ENCODE results near the gene DNASE1L1. TPM values are rescaled to one million over a fixed set of nuclear protein-coding genes. Genes with fewer than 3 reads are reported as not detected.

DNASE1L1 gene
- total RNA-seq, 2 donors from 2014 or later = 20.5 to 22.6 TPM

DNA sequence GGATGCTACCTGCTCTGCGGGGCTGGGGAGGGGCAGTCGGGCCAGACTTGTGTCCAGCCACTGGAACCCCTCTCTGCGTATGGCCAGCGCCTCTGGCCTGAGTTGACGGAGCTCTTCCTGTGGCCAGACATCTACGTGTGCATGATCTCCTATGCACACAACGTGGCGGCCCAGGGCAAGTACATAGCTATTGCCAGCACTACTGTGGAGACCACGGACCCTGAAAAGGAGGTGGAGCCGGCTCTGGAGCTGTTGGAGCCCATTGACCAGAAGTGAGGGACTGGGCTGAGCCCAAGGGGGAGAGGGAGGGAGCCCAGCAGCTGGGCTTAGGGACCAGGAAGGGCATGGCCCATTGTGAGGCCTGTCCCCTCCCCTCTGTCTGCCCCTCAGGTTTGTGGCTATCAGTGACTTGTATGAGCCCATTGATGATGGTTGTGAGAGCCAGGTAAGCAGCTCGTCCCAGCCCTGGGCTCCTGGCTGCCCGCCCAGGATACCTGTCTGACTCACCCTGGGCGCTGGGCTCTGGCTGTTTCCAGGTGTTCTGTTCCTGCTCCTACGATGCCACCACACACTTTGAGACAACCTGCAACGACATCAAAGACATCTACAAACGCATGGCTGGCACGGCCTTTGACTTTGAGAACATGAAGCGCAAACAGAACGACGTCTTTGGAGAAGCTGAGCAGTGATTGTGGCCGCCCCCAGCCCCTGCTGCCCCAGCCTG, 33.1 kb upstream of the DNASE1L1 start:
- ATAC-seq (no peak), DNase-seq (no peak)
- Mint-ChIP-seq H3K4me3 (peak overlapping the region; percentile 63), H3K27ac (peak overlapping the region; percentile 61), H3K27me3 (no peaks in the 10 kb centered on the region), H3K36me3 (ENCODE audit: low read depth) (no peaks in the 10 kb centered on the region), H3K4me1 (peaks cover 20% of the 10 kb centered on the region)
- H3K9me3 ChIP-seq (ENCODE audit: control insufficient read depth, low read length, poor library complexity, severe bottlenecking) = no peaks in the 10 kb centered on the region

DNA sequence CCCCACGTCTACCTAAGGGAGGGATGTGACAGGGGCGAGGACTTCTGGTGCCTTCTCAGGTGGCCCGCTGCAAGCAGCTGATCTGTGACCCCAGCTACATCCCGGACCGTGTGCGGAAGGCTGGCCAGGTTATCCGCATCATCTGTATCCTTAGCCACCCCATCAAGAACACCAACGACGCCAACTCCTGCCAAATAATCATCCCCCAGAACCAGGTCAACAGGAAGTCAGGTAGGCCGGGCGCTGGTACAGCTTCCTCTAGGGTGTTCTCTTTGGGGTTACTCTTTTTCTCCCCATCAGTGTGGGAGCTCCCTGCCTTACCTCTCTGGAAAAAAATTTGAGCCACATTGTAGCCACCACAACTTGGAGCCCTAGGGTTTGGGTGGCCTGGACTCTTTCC, 32.5 kb upstream of the DNASE1L1 start:
- no peaks in the 10 kb centered on the region for H3K27me3 Mint-ChIP-seq
- peak overlapping the region; percentile 61 for H3K27ac Mint-ChIP-seq
- H3K36me3 Mint-ChIP-seq (ENCODE audit: low read depth) = no peaks in the 10 kb centered on the region
- peak overlapping the region; percentile 63 for H3K4me3 Mint-ChIP-seq
- ATAC-seq (peak; percentile 59), DNase-seq (peak in 1 of 3 donors; percentile 18)
- H3K9me3 ChIP-seq (ENCODE audit: control insufficient read depth, low read length, poor library complexity, severe bottlenecking) = no peaks in the 10 kb centered on the region
- peaks cover 20% of the 10 kb centered on the region for H3K4me1 Mint-ChIP-seq

DNA sequence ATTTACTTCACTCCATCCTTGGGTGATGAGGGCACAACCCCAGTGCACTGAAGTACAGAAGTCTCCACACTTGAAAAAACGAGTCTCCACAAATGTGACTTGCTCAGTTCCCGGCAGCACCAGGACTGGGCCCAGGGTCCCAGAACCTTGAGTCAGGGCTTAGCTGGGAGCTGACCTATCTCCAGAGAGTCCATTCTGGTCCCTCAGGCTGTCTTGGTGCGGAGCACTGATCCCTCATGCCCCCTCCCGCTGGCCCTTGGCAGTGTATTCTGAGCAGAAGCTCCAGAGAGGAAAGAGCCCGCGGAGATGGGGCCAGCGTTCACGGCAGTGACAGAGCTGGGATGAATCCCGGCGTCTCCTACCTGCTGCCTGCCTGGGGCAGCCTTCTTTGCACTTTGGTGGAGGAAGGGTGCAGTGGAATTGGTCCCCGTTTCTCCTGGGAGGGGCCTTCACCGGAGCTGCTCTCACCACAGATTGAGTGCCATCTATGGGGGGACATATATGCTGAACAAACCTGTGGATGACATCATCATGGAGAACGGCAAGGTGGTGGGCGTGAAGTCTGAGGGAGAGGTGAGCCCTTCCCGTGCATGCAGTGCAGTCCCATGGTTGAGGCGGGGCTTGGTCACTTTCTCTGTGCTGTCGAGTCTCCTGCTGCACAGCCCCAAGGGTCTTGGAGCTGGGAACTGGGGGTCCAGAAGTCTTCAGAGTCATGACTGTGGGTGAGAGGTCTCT, 31.7 kb upstream of the DNASE1L1 start:
- DNase-seq = no peak
- no peaks in the 10 kb centered on the region for H3K36me3 Mint-ChIP-seq (ENCODE audit: low read depth)
- H3K4me1 Mint-ChIP-seq = peaks cover 17% of the 10 kb centered on the region
- no peaks in the 10 kb centered on the region for H3K9me3 ChIP-seq (ENCODE audit: control insufficient read depth, low read length, poor library complexity, severe bottlenecking)
- H3K27ac Mint-ChIP-seq = no peak overlapping the region
- ATAC-seq = no peak
- H3K27me3 Mint-ChIP-seq = no peaks in the 10 kb centered on the region
- no peak overlapping the region for H3K4me3 Mint-ChIP-seq

DNA sequence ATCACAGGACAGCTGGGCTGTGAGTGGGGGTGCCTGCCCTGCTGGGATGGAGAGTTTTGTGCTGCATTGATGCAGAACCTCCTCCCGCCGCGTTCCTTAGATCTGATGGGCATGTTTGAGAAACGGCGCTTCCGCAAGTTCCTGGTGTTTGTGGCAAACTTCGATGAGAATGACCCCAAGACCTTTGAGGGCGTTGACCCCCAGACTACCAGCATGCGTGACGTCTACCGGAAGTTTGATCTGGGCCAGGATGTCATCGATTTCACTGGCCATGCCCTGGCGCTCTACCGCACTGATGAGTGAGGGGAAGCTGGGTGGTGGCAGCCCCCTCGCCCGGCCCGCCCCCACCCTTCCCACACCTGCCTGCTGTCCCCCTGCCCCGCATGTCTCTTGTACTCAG, 30.8 kb upstream of the DNASE1L1 start:
- Mint-ChIP-seq H3K27ac (no peak overlapping the region), H3K4me3 (no peak overlapping the region), H3K36me3 (ENCODE audit: low read depth) (no peaks in the 10 kb centered on the region), H3K27me3 (no peaks in the 10 kb centered on the region), H3K4me1 (peaks cover 17% of the 10 kb centered on the region)
- no peak for DNase-seq
- H3K9me3 ChIP-seq (ENCODE audit: control insufficient read depth, low read length, poor library complexity, severe bottlenecking) = no peaks in the 10 kb centered on the region
- no peak for ATAC-seq

DNA sequence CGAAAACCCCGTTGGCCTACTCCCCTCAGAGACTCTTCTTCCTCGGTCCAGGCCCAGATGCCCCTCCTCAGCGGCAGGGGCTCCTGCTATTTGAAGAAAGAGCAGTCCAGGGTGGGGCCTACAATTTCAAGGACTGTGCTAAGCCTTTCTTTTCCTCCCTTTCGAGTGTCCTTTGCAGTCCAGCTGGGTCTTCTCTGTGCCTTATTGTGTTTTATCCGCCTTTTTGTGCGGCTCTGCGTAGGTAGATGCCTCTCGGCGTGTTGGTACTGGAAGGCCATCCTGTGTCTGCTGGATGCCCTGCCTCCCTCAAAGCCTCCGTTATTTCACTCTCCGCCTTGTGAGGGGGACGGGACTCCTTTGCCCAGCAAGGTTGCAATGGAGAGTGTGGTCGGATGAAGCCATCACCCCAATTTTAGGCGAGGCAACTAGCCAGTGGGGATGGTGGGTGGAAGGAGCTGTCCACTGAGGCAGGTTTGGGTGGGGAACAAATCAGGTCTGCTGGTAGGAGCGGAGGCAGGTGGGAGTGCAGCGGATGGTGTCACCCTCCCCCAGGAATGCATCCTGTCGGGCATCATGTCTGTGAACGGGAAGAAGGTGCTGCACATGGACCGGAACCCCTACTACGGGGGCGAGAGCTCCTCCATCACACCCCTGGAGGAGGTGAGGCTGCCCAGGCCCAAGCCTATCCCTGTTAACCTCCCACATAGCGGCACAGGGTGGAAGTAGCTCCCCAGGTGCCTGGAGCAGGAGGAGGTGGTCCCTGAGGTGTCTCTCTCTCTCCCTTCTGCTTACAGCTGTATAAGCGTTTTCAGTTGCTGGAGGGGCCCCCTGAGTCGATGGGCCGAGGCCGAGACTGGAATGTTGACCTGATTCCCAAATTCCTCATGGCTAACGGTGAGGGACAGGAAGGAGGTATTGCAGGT, 29.2 kb upstream of the DNASE1L1 start:
- ATAC-seq (no peak), DNase-seq (no peak)
- Mint-ChIP-seq H3K36me3 (ENCODE audit: low read depth) (no peaks in the 10 kb centered on the region), H3K4me1 (peaks cover 14% of the 10 kb centered on the region), H3K27me3 (no peaks in the 10 kb centered on the region), H3K4me3 (peak overlapping the region; percentile 93), H3K27ac (peak overlapping the region; percentile 89)
- no peaks in the 10 kb centered on the region for H3K9me3 ChIP-seq (ENCODE audit: control insufficient read depth, low read length, poor library complexity, severe bottlenecking)

DNA sequence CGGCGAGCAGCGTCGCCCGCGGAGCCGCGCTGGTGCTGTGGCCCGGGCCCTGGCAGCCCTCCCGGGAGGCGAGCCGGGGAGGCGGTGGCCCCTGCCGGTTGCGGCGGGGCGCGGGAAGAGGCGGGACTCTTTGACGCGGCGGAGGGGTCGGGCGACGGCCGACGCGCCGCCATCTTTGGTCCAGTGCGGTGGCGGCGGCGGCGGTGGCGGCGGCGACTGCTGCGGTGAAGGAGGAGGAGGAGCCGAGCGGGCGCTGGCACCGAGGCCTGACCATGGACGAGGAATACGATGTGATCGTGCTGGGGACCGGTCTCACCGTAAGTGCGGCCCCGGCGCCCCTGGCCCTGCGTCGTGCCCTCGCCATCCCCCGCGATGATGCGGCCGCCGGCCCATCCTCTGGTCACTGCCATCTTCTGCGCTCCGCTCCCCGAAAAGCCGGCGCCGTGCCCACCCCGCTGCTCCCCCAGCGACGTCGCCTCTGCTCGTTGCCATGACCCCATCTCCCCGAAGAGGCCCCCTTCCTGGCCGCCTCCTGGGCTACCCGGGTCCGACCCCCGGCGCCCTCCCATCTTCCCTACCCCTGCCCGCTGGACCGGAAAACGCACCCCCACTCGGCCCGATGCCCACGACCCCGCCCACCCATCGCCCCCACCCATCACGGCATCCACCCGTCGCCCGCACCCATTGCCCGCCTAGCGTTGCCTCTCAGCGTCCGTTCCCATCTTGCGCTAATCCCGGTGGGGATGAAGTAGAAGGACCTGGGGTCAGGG, 28.1 kb upstream of the DNASE1L1 start, which contains the start of gene GDI1:
Gene GDI1, plus strand, starts transcription at position 172 of the 770 bp plus-strand sequence. Its CDS starts 101 bp downstream, at position 273.
- peak within 1 kb of the TSS; percentile 93 for H3K27ac Mint-ChIP-seq
- H3K4me1 Mint-ChIP-seq = peaks cover 11% of the 10 kb centered on the region
- H3K27me3 Mint-ChIP-seq = no peaks in the 10 kb centered on the region
- no peaks in the 10 kb centered on the region for H3K36me3 Mint-ChIP-seq (ENCODE audit: low read depth)
- ATAC-seq (peak; percentile 67), DNase-seq (peak; percentile 45 to 56 (median 50))
- H3K4me3 Mint-ChIP-seq = peak within 1 kb of the TSS; percentile 93
- H3K9me3 ChIP-seq (ENCODE audit: control insufficient read depth, low read length, poor library complexity, severe bottlenecking) = no peaks in the 10 kb centered on the region

DNA sequence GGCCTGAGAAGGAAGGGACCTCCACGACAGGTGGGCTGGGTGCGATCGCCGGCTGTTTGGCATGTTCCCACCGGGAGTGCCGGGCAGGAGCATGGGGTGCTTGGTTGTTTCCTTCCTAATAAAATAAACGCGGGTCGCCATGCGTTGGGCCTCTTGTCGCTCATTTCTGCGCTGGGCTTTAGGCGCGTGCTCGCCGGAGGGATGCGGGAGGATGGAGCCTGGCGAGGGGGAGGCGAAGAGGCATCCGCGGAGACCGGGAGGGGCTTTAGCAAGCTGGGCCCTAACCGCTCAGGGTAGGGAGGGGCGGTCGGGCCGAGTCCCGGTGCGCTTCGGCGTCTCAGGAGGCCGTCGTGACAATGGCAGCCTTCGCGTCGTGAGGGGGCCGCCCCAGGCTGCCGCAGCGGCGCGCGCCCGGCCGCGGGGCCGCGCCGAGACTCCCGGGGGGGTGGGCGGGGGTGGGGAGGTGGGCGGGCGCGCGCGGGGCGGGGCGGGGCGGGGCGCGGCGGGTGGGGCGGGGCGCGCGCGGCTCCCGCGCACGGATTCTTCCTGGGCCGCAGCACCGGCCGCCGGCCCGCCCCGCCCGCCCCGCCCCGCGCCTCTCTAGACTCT, 27.4 kb upstream of the DNASE1L1 start:
- Mint-ChIP-seq H3K4me1 (peaks cover 7% of the 10 kb centered on the region), H3K36me3 (ENCODE audit: low read depth) (no peaks in the 10 kb centered on the region), H3K27me3 (no peaks in the 10 kb centered on the region), H3K27ac (peak overlapping the region; percentile 93), H3K4me3 (peak overlapping the region; percentile 82)
- peak; percentile 39 to 63 (median 58) for DNase-seq
- ATAC-seq = peak; percentile 81
- no peaks in the 10 kb centered on the region for H3K9me3 ChIP-seq (ENCODE audit: control insufficient read depth, low read length, poor library complexity, severe bottlenecking)

DNA sequence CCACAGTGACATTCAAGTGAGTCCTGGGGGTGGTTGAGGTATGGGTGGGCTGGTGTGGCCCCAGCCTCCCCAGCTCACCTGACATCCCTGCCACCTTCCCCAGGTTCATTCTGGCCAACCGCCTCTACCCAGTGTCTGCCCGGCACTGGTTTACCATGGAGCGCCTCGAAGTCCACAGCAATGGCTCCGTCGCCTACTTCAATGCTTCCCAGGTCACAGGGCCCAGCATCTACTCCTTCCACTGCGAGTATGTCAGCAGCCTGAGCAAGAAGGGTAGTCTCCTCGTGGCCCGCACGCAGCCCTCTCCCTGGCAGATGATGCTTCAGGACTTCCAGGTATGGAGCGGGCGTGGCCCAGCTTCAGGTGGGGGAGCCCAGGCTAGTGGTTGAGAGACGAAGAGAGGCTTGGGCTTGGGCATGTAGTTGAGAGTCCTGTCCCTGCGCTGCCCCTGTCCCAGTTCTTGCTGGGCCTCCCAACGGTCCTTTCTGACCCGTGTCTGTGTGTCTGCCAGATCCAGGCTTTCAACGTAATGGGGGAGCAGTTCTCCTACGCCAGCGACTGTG, 26.2 kb upstream of the DNASE1L1 start:
- ATAC-seq (no peak), DNase-seq (no peak)
- peak overlapping the region; percentile 93 for H3K27ac Mint-ChIP-seq
- H3K36me3 Mint-ChIP-seq (ENCODE audit: low read depth) = no peaks in the 10 kb centered on the region
- H3K4me1 Mint-ChIP-seq = peaks cover 14% of the 10 kb centered on the region
- H3K4me3 Mint-ChIP-seq = peak overlapping the region; percentile 36
- no peaks in the 10 kb centered on the region for H3K9me3 ChIP-seq (ENCODE audit: control insufficient read depth, low read length, poor library complexity, severe bottlenecking)
- H3K27me3 Mint-ChIP-seq = no peaks in the 10 kb centered on the region

DNA sequence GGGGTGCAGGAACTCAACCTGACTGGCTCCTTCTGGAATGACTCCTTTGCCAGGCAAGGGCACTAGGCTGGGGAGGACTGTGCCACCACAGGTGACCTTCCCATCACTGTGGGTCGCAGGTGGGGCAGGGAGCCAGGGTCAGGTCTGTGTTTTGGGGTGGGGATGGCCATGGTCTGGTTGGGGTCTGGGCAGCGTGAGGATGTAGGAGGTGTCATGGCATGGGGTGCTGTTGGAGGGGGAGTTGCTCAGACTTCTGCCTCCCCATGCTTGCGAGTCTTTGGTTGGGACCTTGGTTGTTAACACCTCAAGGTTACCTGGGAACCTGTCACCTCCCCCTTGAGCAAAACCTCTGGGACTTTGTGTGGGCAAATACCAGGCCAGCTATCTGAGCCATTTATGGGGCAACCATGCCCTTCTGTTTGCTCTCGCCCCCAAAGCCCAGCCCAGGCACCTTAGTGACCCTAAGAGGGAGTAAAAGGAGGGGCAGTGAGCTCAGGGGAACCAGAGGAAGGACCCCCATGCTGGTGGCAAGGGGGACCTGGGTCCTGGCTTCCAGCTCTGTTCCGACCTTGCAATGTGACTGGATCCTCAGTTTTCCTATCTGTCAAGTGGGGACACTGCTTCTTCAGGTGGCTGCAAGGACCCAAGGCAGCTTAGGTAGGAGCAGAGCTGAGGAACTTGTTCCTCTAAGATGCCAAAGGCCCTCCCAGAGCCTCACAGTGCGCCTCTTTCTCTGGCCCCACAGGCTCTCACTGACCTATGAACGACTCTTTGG, 25.5 kb upstream of the DNASE1L1 start:
- Mint-ChIP-seq H3K27me3 (no peaks in the 10 kb centered on the region), H3K36me3 (ENCODE audit: low read depth) (no peaks in the 10 kb centered on the region), H3K4me1 (peaks cover 15% of the 10 kb centered on the region), H3K27ac (peak overlapping the region; percentile 93), H3K4me3 (no peak overlapping the region)
- no peak for DNase-seq
- H3K9me3 ChIP-seq (ENCODE audit: control insufficient read depth, low read length, poor library complexity, severe bottlenecking) = no peaks in the 10 kb centered on the region
- no peak for ATAC-seq

DNA sequence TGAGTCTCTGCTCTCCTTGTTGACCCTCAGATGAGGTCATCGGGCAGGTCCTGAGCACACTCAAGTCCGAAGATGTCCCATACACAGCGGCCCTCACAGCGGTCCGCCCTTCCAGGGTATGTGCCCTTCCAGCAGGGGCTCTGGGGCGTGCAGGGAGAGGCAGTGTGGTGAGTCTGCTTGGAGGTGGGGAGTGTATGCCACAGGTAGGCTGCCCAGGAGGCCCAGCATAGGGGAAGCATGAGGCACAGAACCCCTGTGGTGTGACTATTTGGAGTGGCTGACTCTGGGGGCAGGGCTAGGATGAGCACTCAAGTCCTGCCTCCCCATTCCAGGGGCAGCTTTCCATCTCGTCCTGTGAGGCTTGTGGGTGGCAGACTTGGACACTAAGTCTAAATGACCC, 24.6 kb upstream of the DNASE1L1 start:
- Mint-ChIP-seq H3K27me3 (no peaks in the 10 kb centered on the region), H3K4me3 (no peak overlapping the region), H3K4me1 (peaks cover 20% of the 10 kb centered on the region), H3K36me3 (ENCODE audit: low read depth) (no peaks in the 10 kb centered on the region), H3K27ac (peak overlapping the region; percentile 68)
- no peak for DNase-seq
- no peaks in the 10 kb centered on the region for H3K9me3 ChIP-seq (ENCODE audit: control insufficient read depth, low read length, poor library complexity, severe bottlenecking)
- no peak for ATAC-seq

DNA sequence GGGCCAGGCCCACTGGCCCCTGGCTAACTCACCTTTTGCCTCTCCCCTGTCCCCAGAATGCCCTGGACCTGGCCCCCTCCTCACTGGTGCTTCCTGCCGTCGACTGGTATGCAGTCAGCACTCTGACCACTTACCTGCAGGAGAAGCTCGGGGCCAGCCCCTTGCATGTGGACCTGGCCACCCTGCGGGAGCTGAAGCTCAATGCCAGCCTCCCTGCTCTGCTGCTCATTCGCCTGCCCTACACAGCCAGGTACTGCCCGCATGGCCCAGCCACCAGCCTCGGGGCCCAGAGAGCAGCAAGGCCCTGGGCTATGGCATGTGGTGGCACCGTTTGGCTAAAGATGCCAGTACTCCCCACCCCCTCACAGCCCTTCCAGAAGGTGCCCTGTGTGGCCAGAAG, 23.2 kb upstream of the DNASE1L1 start:
- no peaks in the 10 kb centered on the region for H3K27me3 Mint-ChIP-seq
- no peak overlapping the region for H3K4me3 Mint-ChIP-seq
- H3K36me3 Mint-ChIP-seq (ENCODE audit: low read depth) = no peaks in the 10 kb centered on the region
- no peak for ATAC-seq
- no peak for DNase-seq
- no peak overlapping the region for H3K27ac Mint-ChIP-seq
- no peaks in the 10 kb centered on the region for H3K9me3 ChIP-seq (ENCODE audit: control insufficient read depth, low read length, poor library complexity, severe bottlenecking)
- H3K4me1 Mint-ChIP-seq = peaks cover 19% of the 10 kb centered on the region

Measured in T-helper 17 cell (primary cell).